Activated T-cell treated with anti-CD3 and anti-CD28 coated beads, Interleukin-2, amount 50 U/mL, for 24 hours (primary cell): ENCODE data around the gene TNFRSF1B.

Experiments used
- DNase-seq: peaks from one replicate; pipeline ENCODE4 v3.0.0-alpha.2; 2020
- H3K27ac Mint-ChIP-seq: 2 replicates; pipeline ENCODE4 v1.8.0; 2020; ENCODE audit warnings: mild to moderate bottlenecking, mixed read lengths
- H3K27me3 Mint-ChIP-seq: 2 replicates; pipeline ENCODE4 v1.8.0; 2020; ENCODE audit warnings: mixed read lengths
- H3K36me3 Mint-ChIP-seq: 2 replicates; pipeline ENCODE4 v1.8.0; 2020; ENCODE audit warnings: low read depth, mixed read lengths
- H3K4me1 Mint-ChIP-seq: 2 replicates; pipeline ENCODE4 v1.8.0; 2020; ENCODE audit warnings: low read depth, mixed read lengths
- H3K4me3 Mint-ChIP-seq: 2 replicates; pipeline ENCODE4 v1.8.0; 2020; ENCODE audit warnings: mild to moderate bottlenecking, moderate library complexity, mixed read lengths
- H3K9me3 Mint-ChIP-seq: 2 replicates; pipeline ENCODE4 v1.8.0; 2020; ENCODE audit warnings: mixed read lengths

TNFRSF1B gene

GRCh38 chr1:12166834-12167492 is at the start of gene TNFRSF1B:
Gene TNFRSF1B (plus strand): TSS chr1:12166991. CDS start chr1:12167092, 101 bp downstream.
- H3K27ac Mint-ChIP-seq = peak within 1 kb of the TSS; percentile 98
- H3K36me3 Mint-ChIP-seq = peaks cover 46% of the 10 kb centered on the region
- peaks cover 78% of the 10 kb centered on the region for H3K4me1 Mint-ChIP-seq
- peaks cover 4% of the 10 kb centered on the region for H3K9me3 Mint-ChIP-seq
- peak within 1 kb of the TSS; percentile 99 for H3K4me3 Mint-ChIP-seq
- DNase-seq = peak; percentile 87
- no peaks in the 10 kb centered on the region for H3K27me3 Mint-ChIP-seq

GRCh38 chr1:12121212-12122003 is 45.4 kb upstream of the TNFRSF1B start:
- Mint-ChIP-seq H3K36me3 (peaks cover 33% of the 10 kb centered on the region), H3K27me3 (no peaks in the 10 kb centered on the region), H3K27ac (no peak overlapping the region), H3K4me1 (peaks cover 31% of the 10 kb centered on the region), H3K4me3 (no peak overlapping the region), H3K9me3 (no peaks in the 10 kb centered on the region)
- no peak for DNase-seq

- Mint-ChIP-seq H3K27ac (peak overlapping the region; percentile 11), H3K4me1 (peaks cover 49% of the 10 kb centered on the region)
Observed at GRCh38 chr1:12123172-12123571, 43.6 kb upstream of the TNFRSF1B start.

GRCh38 chr1:12124693-12125421 is 41.9 kb upstream of the TNFRSF1B start:
- Mint-ChIP-seq H3K4me3 (no peak overlapping the region), H3K9me3 (no peaks in the 10 kb centered on the region), H3K4me1 (peaks cover 61% of the 10 kb centered on the region), H3K27me3 (no peaks in the 10 kb centered on the region), H3K27ac (peak overlapping the region; percentile 78), H3K36me3 (peaks cover 39% of the 10 kb centered on the region)
- DNase-seq = peak; percentile 86

More at GRCh38 chr1:12123172-12123571, 43.6 kb upstream of the TNFRSF1B start:
- Mint-ChIP-seq H3K9me3 (no peaks in the 10 kb centered on the region), H3K36me3 (peaks cover 35% of the 10 kb centered on the region), H3K4me3 (no peak overlapping the region), H3K27me3 (no peaks in the 10 kb centered on the region)
- no peak for DNase-seq

- Mint-ChIP-seq H3K27me3 (no peaks in the 10 kb centered on the region), H3K4me1 (peaks cover 63% of the 10 kb centered on the region), H3K27ac (peak overlapping the region; percentile 78), H3K36me3 (peaks cover 35% of the 10 kb centered on the region), H3K4me3 (no peak overlapping the region), H3K9me3 (no peaks in the 10 kb centered on the region)
- DNase-seq = no peak
Observed at GRCh38 chr1:12125422-12126355, 41.1 kb upstream of the TNFRSF1B start.

- peak overlapping the region; percentile 93 for H3K27ac Mint-ChIP-seq
- H3K27me3 Mint-ChIP-seq = no peaks in the 10 kb centered on the region
Observed at GRCh38 chr1:12126781-12127180, 40.0 kb upstream of the TNFRSF1B start.

GRCh38 chr1:12127206-12127810 is 39.5 kb upstream of the TNFRSF1B start:
- H3K4me3 Mint-ChIP-seq = peak overlapping the region; percentile 61

More at GRCh38 chr1:12126781-12127180, 40.0 kb upstream of the TNFRSF1B start:
- Mint-ChIP-seq H3K36me3 (peaks cover 30% of the 10 kb centered on the region), H3K9me3 (no peaks in the 10 kb centered on the region), H3K4me3 (no peak overlapping the region), H3K4me1 (peaks cover 54% of the 10 kb centered on the region)
- DNase-seq = no peak

GRCh38 chr1:12128120-12128519 is 38.7 kb upstream of the TNFRSF1B start:
- Mint-ChIP-seq H3K27ac (peak overlapping the region; percentile 93), H3K9me3 (no peaks in the 10 kb centered on the region), H3K27me3 (no peaks in the 10 kb centered on the region), H3K4me3 (peak overlapping the region; percentile 61), H3K4me1 (peaks cover 66% of the 10 kb centered on the region), H3K36me3 (peaks cover 33% of the 10 kb centered on the region)
- no peak for DNase-seq

More at GRCh38 chr1:12127206-12127810, 39.5 kb upstream of the TNFRSF1B start:
- Mint-ChIP-seq H3K9me3 (no peaks in the 10 kb centered on the region), H3K27ac (peak overlapping the region; percentile 93), H3K36me3 (peaks cover 29% of the 10 kb centered on the region), H3K4me1 (peaks cover 57% of the 10 kb centered on the region), H3K27me3 (no peaks in the 10 kb centered on the region)
- DNase-seq = peak; percentile 62

- Mint-ChIP-seq H3K4me1 (peaks cover 75% of the 10 kb centered on the region), H3K27ac (peak overlapping the region; percentile 11), H3K4me3 (no peak overlapping the region), H3K9me3 (no peaks in the 10 kb centered on the region), H3K36me3 (peaks cover 30% of the 10 kb centered on the region), H3K27me3 (no peaks in the 10 kb centered on the region)
- DNase-seq = no peak
Observed at GRCh38 chr1:12129624-12130023, 37.2 kb upstream of the TNFRSF1B start.

- Mint-ChIP-seq H3K9me3 (no peaks in the 10 kb centered on the region), H3K27me3 (no peaks in the 10 kb centered on the region), H3K4me3 (no peak overlapping the region), H3K36me3 (peaks cover 29% of the 10 kb centered on the region), H3K27ac (peak overlapping the region; percentile 45), H3K4me1 (peaks cover 67% of the 10 kb centered on the region)
- DNase-seq = no peak
Observed at GRCh38 chr1:12130466-12131130, 36.2 kb upstream of the TNFRSF1B start.

GRCh38 chr1:12132078-12132477 is 34.7 kb upstream of the TNFRSF1B start:
- DNase-seq = no peak
- no peak overlapping the region for H3K4me3 Mint-ChIP-seq
- no peaks in the 10 kb centered on the region for H3K9me3 Mint-ChIP-seq
- H3K27ac Mint-ChIP-seq = peak overlapping the region; percentile 89
- peaks cover 27% of the 10 kb centered on the region for H3K36me3 Mint-ChIP-seq
- H3K4me1 Mint-ChIP-seq = peaks cover 55% of the 10 kb centered on the region
- H3K27me3 Mint-ChIP-seq = no peaks in the 10 kb centered on the region

GRCh38 chr1:12134716-12135115 is 32.1 kb upstream of the TNFRSF1B start:
- Mint-ChIP-seq H3K9me3 (no peaks in the 10 kb centered on the region), H3K4me1 (peaks cover 38% of the 10 kb centered on the region), H3K27ac (no peak overlapping the region), H3K36me3 (peaks cover 11% of the 10 kb centered on the region), H3K27me3 (no peaks in the 10 kb centered on the region), H3K4me3 (no peak overlapping the region)
- no peak for DNase-seq

GRCh38 chr1:12135612-12136011 is 31.2 kb upstream of the TNFRSF1B start:
- Mint-ChIP-seq H3K36me3 (peaks cover 6% of the 10 kb centered on the region), H3K27me3 (no peaks in the 10 kb centered on the region), H3K4me1 (peaks cover 35% of the 10 kb centered on the region), H3K9me3 (no peaks in the 10 kb centered on the region), H3K27ac (no peak overlapping the region), H3K4me3 (no peak overlapping the region)
- DNase-seq = no peak
